COLO668 (cell line): ENCODE measurements around the gene TSPAN16.
A peak's percentile ranks its signal among the peaks of the same experiment; 100 is the strongest.
"Not testable (repeated sequence)": the region's sequence is repeated elsewhere in the genome, so short reads cannot be mapped to it uniquely, and the experiment has no call there.

Experiments
- DNase-seq: peaks from one replicate; lab custom pipeline; 2025; ENCODE audit not compliant: unreplicated experiment; lab: John Stamatoyannopoulos, UW

Gene TSPAN16

DNA sequence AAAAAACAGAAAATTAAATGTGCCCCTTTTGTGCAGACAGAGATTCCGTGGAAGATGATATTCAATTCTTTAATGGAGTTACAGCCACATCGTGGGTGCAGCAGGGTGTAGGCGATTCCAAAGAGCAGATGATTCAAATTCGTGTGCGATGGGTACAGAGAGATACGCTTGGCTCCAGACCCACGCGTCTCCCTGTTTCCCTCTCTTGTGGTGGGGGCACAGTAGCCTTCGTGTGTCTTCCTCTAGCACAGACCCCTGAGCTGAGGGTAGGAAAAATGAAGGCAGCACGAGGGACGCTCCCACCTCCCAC, 4.8 kb downstream of the TSPAN16 start:
- DNase-seq: no peak

- DNase-seq: no peak
Measured at GRCh38 chr19:11304936-11305335, 9.0 kb downstream of the TSPAN16 start.

DNA sequence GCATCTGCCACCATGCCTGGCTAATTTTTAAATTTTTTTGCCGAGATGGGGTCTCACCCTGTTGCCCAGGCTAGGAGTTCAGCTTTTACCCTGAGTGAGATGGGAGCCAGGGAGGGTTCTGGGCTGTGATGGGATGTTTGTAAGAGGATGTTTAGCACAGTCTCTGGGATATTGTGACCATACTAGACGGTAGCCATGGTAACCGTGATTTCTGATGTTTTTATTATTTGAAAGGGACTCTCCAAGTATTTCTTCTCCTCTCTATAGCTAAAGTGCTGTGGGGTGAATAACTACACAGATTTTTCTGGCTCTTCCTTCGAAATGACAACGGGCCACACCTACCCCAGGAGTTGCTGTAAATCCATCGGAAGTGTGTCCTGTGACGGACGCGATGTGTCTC, 10.4 kb downstream of the TSPAN16 start:
- no peak for DNase-seq

GRCh38 chr19:11320278-11320995, 24.5 kb downstream of the TSPAN16 start:
- not testable (repeated sequence) for DNase-seq

- DNase-seq: no peak
Measured at GRCh38 chr19:11321191-11322126, 25.5 kb downstream of the TSPAN16 start.

GRCh38 chr19:11322269-11323024, 26.5 kb downstream of the TSPAN16 start:
- DNase-seq: no peak

DNA sequence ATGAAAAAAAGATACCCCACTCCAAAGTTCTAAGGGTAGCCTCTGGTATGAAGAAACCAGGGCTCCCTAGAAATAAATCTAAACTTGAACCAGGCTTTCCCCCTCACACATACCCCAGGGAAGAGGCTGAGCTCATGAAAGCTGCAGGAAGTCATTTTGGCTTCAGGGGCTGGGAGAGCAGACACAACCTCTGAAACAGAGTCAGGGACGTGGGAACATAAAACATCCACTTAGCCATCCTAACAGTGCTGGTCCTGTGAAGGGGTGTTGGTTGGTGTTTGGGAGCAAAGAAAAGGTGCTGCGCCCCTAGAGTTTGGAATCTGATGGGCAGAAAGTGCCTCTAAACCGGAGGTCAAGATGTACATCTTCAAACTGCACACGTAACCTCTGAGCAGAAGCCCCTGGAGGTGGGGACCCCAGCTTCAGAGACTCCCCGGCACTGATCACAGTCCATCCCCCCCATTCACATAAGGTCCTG, 27.7 kb downstream of the TSPAN16 start:
- no peak for DNase-seq

DNA sequence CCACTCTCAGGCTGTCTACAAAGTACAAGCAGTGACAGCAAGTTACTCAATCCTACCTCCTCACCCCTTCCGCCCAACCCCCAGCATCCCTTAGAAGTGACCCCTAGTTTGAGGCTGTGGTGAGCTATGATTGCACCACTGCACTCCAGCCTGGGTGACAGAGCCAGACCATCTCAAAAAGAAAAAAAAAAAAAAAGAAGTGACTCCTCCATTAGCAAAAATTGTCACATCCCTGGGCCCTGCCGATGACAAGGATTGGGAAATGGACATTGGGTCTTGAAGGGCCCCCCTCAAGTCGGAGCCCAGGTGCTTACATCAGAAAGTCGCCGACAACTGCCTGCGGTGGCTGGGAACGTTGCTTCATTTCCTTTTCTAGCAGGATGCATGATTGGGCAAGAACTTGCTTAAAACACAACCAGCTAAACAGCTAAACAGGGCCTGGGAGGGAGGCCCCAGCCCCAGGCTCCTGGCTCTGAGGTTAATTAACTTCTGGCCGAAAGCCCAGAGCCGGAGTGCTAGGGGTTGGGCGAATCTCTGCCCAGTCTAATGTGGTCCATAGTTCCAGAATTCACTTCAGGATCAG, 28.2 kb downstream of the TSPAN16 start:
- no peak for DNase-seq

- no peak for DNase-seq
Measured at GRCh38 chr19:11324748-11325389, 28.9 kb downstream of the TSPAN16 start.

DNA sequence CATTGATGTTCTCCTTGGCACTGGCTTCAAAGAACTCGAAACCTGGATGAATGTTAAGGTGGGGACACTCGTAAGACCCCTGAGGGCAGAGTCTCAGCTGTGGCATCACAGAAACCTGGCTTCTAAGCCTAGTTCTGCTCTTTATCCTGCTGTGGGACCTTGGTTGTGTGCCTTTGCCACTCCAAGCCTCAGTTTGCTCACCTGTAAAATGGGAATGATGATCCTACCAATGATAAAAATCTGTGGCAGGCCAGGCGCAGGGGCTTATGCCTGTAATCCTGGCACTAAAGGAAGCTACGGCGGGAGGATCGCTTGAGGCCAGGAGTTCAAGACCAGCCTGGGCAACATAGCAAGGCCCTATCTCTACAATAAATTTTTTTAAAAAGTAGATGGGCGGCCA, 29.6 kb downstream of the TSPAN16 start:
- DNase-seq: no peak

GRCh38 chr19:11330127-11330526, 34.2 kb downstream of the TSPAN16 start:
- no peak for DNase-seq

GRCh38 chr19:11331502-11331901, 35.5 kb downstream of the TSPAN16 start:
- no peak for DNase-seq

GRCh38 chr19:11332822-11333221, 36.9 kb downstream of the TSPAN16 start:
- no peak for DNase-seq

- DNase-seq: not testable (repeated sequence)
Measured at GRCh38 chr19:11333838-11334237, 37.9 kb downstream of the TSPAN16 start.

GRCh38 chr19:11335449-11336146, 39.6 kb downstream of the TSPAN16 start:
- no peak for DNase-seq

DNA sequence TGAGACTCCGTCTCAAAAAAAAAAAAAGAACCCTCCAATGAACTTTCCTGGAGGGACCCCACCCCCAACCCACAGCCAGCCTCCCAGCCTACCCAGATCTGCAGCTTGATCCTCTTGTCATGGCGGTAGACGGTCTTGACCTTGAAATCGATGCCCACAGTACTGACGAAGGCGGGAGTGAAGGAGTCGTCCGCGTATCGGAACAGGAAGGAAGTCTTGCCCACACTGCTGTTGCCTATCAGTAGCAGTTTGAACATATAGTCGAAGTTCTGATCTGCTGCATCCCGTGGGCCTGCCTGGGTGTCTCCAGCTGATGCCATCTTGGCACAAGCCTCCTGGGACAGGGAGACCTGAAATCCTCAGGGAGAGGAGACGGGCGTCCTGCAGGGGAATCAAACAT, 41.1 kb downstream of the TSPAN16 start:
- no peak for DNase-seq

GRCh38 chr19:11338121-11338520, 42.2 kb downstream of the TSPAN16 start:
- DNase-seq: peak; percentile 48

GRCh38 chr19:11338569-11339253, 42.8 kb downstream of the TSPAN16 start:
- peak; percentile 47 for DNase-seq
